Hepatocyte (in vitro differentiated cells): Measurements from ENCODE around the gene MICALL2. TPM values are rescaled to one million over a fixed set of nuclear protein-coding genes. Genes with fewer than 3 reads are reported as not detected.

Experiments
- DNase-seq: peaks from one replicate; pipeline ENCODE4 v3.0.0-alpha.2; 2016; ENCODE audit warnings: low spot score
- H2AFZ ChIP-seq: fragments of 200-600 bp; sonication (generic); 2 replicates; pipeline ENCODE4 v1.6.0; 2016; ENCODE audit warnings: antibody characterized with exemption, mild to moderate bottlenecking
- H3K27ac ChIP-seq: fragments of 200-600 bp; sonication (generic); 2 replicates; pipeline ENCODE4 v1.5.1; 2016; ENCODE audit warnings: mild to moderate bottlenecking
- H3K27me3 ChIP-seq: fragments of 200-600 bp; sonication (generic); 2 replicates; pipeline ENCODE4 v1.6.1; 2016
- H3K36me3 ChIP-seq: fragments of 200-600 bp; sonication (generic); replicated peaks from 2 replicates; pipeline ENCODE4 v1.5.1; 2016; ENCODE audit warnings: low read depth; ENCODE audit not compliant: insufficient read depth
- H3K4me1 ChIP-seq: fragments of 200-600 bp; sonication (generic); 2 replicates; pipeline ENCODE4 v1.5.1; 2016; ENCODE audit warnings: mild to moderate bottlenecking, moderate library complexity; ENCODE audit not compliant: insufficient read depth
- H3K4me2 ChIP-seq: fragments of 200-600 bp; sonication (generic); 2 replicates; pipeline ENCODE4 v1.6.0; 2016
- H3K4me3 ChIP-seq: fragments of 200-600 bp; sonication (generic); 2 replicates; pipeline ENCODE4 v1.5.1; 2016; ENCODE audit warnings: mild to moderate bottlenecking
- H3K79me2 ChIP-seq: fragments of 200-600 bp; sonication (generic); 2 replicates; pipeline ENCODE4 v1.6.0; 2017; ENCODE audit warnings: mild to moderate bottlenecking
- H3K9me2 ChIP-seq: fragments of 200-600 bp; sonication (generic); replicated peaks from 2 replicates; pipeline ENCODE4 v1.6.0; 2017; ENCODE audit warnings: mild to moderate bottlenecking; ENCODE audit not compliant: insufficient read depth
- H3K9me3 ChIP-seq: fragments of 200-600 bp; sonication (generic); 2 replicates; pipeline ENCODE4 v1.5.1; 2016; ENCODE audit warnings: low read depth, mild to moderate bottlenecking
- H4K20me1 ChIP-seq: fragments of 200-600 bp; sonication (generic); 2 replicates; pipeline ENCODE4 v1.6.0; 2016; ENCODE audit warnings: mild to moderate bottlenecking; ENCODE audit not compliant: insufficient read depth, poor library complexity, severe bottlenecking
- CTCF ChIP-seq: fragments of 200-600 bp; sonication (generic); IDR thresholded peaks from 2 replicates; pipeline ENCODE4 v1.5.1; 2016; ENCODE audit warnings: antibody characterized with exemption, mild to moderate bottlenecking; ENCODE audit not compliant: poor library complexity
- EZH2 ChIP-seq: fragments of 200-600 bp; sonication (generic); IDR thresholded peaks from 2 replicates; pipeline ENCODE4 v1.6.1; 2016; ENCODE audit warnings: antibody characterized with exemption, mild to moderate bottlenecking, borderline replicate concordance
- EZH2phosphoT487 ChIP-seq: fragments of 200-600 bp; sonication (generic); IDR thresholded peaks from one replicate; pipeline ENCODE4 v1.6.1; 2018; ENCODE audit warnings: antibody characterized with exemption, mild to moderate bottlenecking, low read depth, moderate library complexity; ENCODE audit not compliant: unreplicated experiment, severe bottlenecking
- WGBS: methylation state at CpG from one replicate; pipeline ENCODE4 v1.1.6; 2016; ENCODE audit warnings: low lambda C conversion rate; ENCODE audit errors: missing lambda C conversion rate; 5-methylcytosine and 5-hydroxymethylcytosine counted together
- polyA plus RNA-seq: library from polyadenylated mRNA; unstranded; fragments of >200 nt; fragmentation: Nextera tagmentation; extraction: Ambion mirVana; gene quantifications from 2 replicates; pipeline ENCODE4 v1.2.1, GENCODE V29; 2016
- total RNA-seq: library from RNA; depleted of rRNA; stranded (reverse); fragments of >200 nt; gene quantifications from 2 replicates; pipeline ENCODE4 v1.2.3, GENCODE V29; 2014

MICALL2 gene
- total and polyA plus RNA-seq, 2 experiments from 2014 or later, result 16.4 to 28.2 TPM

GRCh38 chr7:1439373-1440363 lies 19.6 kb downstream of the MICALL2 start:
- Histone ChIP-seq H4K20me1 (no peaks in the 10 kb centered on the region), H3K79me2 (no peaks in the 10 kb centered on the region), H3K27ac (no peak overlapping the region), H3K36me3 (no peaks in the 10 kb centered on the region), H3K27me3 (no peaks in the 10 kb centered on the region), H2AFZ (no peak overlapping the region), H3K9me2 (no peaks in the 10 kb centered on the region), H3K4me2 (no peak overlapping the region), H3K4me1 (no peaks in the 10 kb centered on the region), H3K9me3 (no peaks in the 10 kb centered on the region), H3K4me3 (no peak overlapping the region)
- no peak for DNase-seq
- TF ChIP-seq CTCF (no peak), EZH2phosphoT487 (no peak), EZH2 (no peak)
- WGBS, result 96% methylated on average over 31 of the region's 31 CpGs

DNA sequence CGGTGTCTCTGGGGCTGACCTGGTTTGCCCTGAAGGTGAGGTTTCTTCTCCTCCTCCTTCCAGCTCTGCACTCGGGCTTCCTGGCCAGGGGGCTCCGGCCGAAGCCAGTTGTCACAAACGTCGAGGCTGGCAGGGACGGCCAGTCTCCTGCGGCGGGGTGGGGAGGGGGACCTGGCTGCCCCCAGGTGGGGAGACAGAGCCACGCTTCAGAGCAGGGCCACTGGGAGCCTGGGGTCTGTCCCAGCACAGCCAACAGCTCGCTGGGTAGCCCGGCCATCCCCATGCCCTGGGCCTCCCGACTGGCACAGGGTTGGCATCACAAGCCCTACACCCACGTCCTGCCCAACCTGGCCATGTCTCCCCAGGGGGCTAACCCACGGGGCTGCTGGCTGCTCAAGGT lies 20.4 kb downstream of the MICALL2 start:
- Histone ChIP-seq H2AFZ (no peak overlapping the region), H3K9me2 (no peaks in the 10 kb centered on the region), H3K36me3 (no peaks in the 10 kb centered on the region), H3K4me2 (no peak overlapping the region), H3K27me3 (no peaks in the 10 kb centered on the region), H3K79me2 (no peaks in the 10 kb centered on the region), H3K4me1 (no peaks in the 10 kb centered on the region), H3K4me3 (no peak overlapping the region), H3K27ac (no peak overlapping the region), H3K9me3 (no peaks in the 10 kb centered on the region), H4K20me1 (no peaks in the 10 kb centered on the region)
- 88% methylated on average over 15 of the region's 15 CpGs for WGBS
- no peak for TF ChIP-seq CTCF
- TF ChIP-seq EZH2phosphoT487, result no peak
- no peak for TF ChIP-seq EZH2
- no peak for DNase-seq

DNA sequence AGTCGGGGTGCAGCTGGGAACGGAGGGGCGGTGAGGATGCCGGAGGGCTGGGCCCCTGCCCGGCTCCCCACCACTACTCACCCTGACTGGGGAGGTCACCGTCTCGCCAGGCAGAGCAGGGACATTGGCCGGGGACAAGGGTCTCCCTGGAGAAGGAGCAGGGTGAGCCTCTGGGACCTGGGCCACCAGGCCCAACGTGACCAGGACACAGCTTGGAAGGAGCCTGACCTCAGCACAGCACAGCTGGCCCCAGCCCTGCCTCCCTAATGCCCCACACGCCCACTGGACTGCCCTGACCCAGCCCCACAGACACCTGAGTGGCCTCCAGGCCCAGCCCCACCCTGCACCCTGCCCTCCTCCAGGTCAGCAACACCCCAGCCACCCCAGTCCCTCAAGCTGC lies 21.1 kb downstream of the MICALL2 start:
- WGBS, result 91% methylated on average over 8 of the region's 10 CpGs
- no peak for TF ChIP-seq EZH2phosphoT487
- no peak overlapping the region for H3K27ac ChIP-seq
- H3K9me2 ChIP-seq, result no peaks in the 10 kb centered on the region
- no peaks in the 10 kb centered on the region for H3K27me3 ChIP-seq
- no peaks in the 10 kb centered on the region for H3K79me2 ChIP-seq
- H3K4me1 ChIP-seq, result no peaks in the 10 kb centered on the region
- no peak overlapping the region for H2AFZ ChIP-seq
- no peaks in the 10 kb centered on the region for H3K36me3 ChIP-seq
- no peak overlapping the region for H3K4me3 ChIP-seq
- H3K4me2 ChIP-seq, result no peak overlapping the region
- no peaks in the 10 kb centered on the region for H4K20me1 ChIP-seq
- DNase-seq, result no peak
- no peaks in the 10 kb centered on the region for H3K9me3 ChIP-seq

- Histone ChIP-seq H3K9me3 (no peaks in the 10 kb centered on the region), H3K4me1 (no peaks in the 10 kb centered on the region), H2AFZ (no peak overlapping the region), H3K4me3 (no peak overlapping the region), H3K27ac (no peak overlapping the region), H3K36me3 (no peaks in the 10 kb centered on the region), H4K20me1 (no peaks in the 10 kb centered on the region), H3K4me2 (no peak overlapping the region), H3K79me2 (no peaks in the 10 kb centered on the region), H3K27me3 (no peaks in the 10 kb centered on the region), H3K9me2 (no peaks in the 10 kb centered on the region)
- no peak for TF ChIP-seq CTCF
- TF ChIP-seq EZH2, result no peak
- no peak for TF ChIP-seq EZH2phosphoT487
- 90% methylated on average over 27 of the region's 43 CpGs for WGBS
- DNase-seq, result no peak
Observed at GRCh38 chr7:1437155-1437880, 22.0 kb downstream of the MICALL2 start.
